CD8-positive, alpha-beta memory T cell (primary cell): ENCODE data around the gene FSTL4. TPM values are rescaled to one million over a fixed set of nuclear protein-coding genes. Genes with fewer than 3 reads are reported as not detected.
A peak's percentile ranks its signal among the peaks of the same experiment; 100 is the strongest.

Source experiments
- CTCF ChIA-PET: fragments of 350-600 bp; sonication (Branson Sonifier 250); formaldehyde crosslinking; loops from one replicate; lab custom pipeline; 2021; ENCODE audit warnings: antibody characterized with exemption; lab: Charles Lee
- POLR2A ChIA-PET: fragments of 350-600 bp; sonication (Branson Sonifier 250); formaldehyde crosslinking; loops from one replicate; lab custom pipeline; 2021; ENCODE audit warnings: antibody characterized with exemption; lab: Charles Lee
- DNase-seq, 5 donors: peaks; one replicate each; pipeline versions ENCODE4 v3.0.0 to v3.0.0-alpha.2; 2020 to 2022; ENCODE audit warnings: mixed read lengths in 1 of 5
- H3K27ac ChIP-seq: one replicate; pipeline ENCODE4 v1.7.0; 2013; ENCODE audit warnings: low read depth, mild to moderate bottlenecking, low read length, moderate library complexity
- H3K27me3 ChIP-seq: 2 replicates; pipeline ENCODE4 v1.7.0; 2013; ENCODE audit warnings: low read length, mild to moderate bottlenecking; ENCODE audit not compliant: insufficient read depth, poor library complexity, severe bottlenecking
- H3K36me3 ChIP-seq: 2 replicates; pipeline ENCODE4 v1.7.0; 2013; ENCODE audit warnings: mild to moderate bottlenecking, low read length, moderate library complexity; ENCODE audit not compliant: insufficient read depth
- H3K4me1 ChIP-seq: 2 replicates; pipeline ENCODE4 v1.7.0; 2013; ENCODE audit warnings: mild to moderate bottlenecking, low read length, moderate library complexity; ENCODE audit not compliant: insufficient read depth
- H3K4me3 ChIP-seq: 2 replicates; pipeline ENCODE4 v1.7.0; 2013; ENCODE audit warnings: mild to moderate bottlenecking, low read length
- H3K9me3 ChIP-seq: 2 replicates; pipeline ENCODE4 v1.7.0; 2013; ENCODE audit warnings: mild to moderate bottlenecking, low read length
- H3K27ac Mint-ChIP-seq, 8 donors: one replicate each; pipeline ENCODE4 v1.8.0; 2020 to 2021; ENCODE audit warnings: mixed read lengths in 8 of 8, mild to moderate bottlenecking in 6 of 8, inconsistent platforms in 3 of 8, moderate library complexity in 3 of 8
- H3K27me3 Mint-ChIP-seq, 2 donors: one replicate each; pipeline ENCODE4 v1.8.0; 2020 to 2021; ENCODE audit warnings: mixed read lengths in 2 of 2, mild to moderate bottlenecking in 1 of 2, moderate library complexity in 1 of 2
- H3K36me3 Mint-ChIP-seq, 3 donors: one replicate each; pipeline ENCODE4 v1.8.0; 2020 to 2021; ENCODE audit warnings: mixed read lengths in 3 of 3, inconsistent platforms in 1 of 3, mild to moderate bottlenecking in 1 of 3
- H3K4me1 Mint-ChIP-seq, 3 donors: one replicate each; pipeline ENCODE4 v1.8.0; 2020 to 2021; ENCODE audit warnings: mixed read lengths in 3 of 3, inconsistent platforms in 1 of 3, mild to moderate bottlenecking in 1 of 3
- H3K4me3 Mint-ChIP-seq, 7 donors: one replicate each; pipeline ENCODE4 v1.8.0; 2020 to 2021; ENCODE audit warnings: mixed read lengths in 7 of 7, mild to moderate bottlenecking in 6 of 7, moderate library complexity in 4 of 7, inconsistent platforms in 2 of 7
- H3K9me3 Mint-ChIP-seq, 5 donors: one replicate each; pipeline ENCODE4 v1.8.0; 2020 to 2022; ENCODE audit warnings: mixed read lengths in 5 of 5, mild to moderate bottlenecking in 3 of 5, moderate library complexity in 2 of 5, inconsistent platforms in 1 of 5
- polyA plus RNA-seq: library from polyadenylated mRNA; unstranded; fragments of 300-500 nt; fragmentation: Illumina TruSeq; gene quantifications from one replicate; pipeline ENCODE4 v1.2.3, GENCODE V29; 2021
- total RNA-seq, 2 experiments: library from RNA; stranded (reverse); gene quantifications; one replicate each; pipeline ENCODE4 v1.2.3, GENCODE V29; 2021

The FSTL4 gene
- total and polyA plus RNA-seq, 3 experiments from 2014 or later = 0.33 TPM; not detected in 2

DNA sequence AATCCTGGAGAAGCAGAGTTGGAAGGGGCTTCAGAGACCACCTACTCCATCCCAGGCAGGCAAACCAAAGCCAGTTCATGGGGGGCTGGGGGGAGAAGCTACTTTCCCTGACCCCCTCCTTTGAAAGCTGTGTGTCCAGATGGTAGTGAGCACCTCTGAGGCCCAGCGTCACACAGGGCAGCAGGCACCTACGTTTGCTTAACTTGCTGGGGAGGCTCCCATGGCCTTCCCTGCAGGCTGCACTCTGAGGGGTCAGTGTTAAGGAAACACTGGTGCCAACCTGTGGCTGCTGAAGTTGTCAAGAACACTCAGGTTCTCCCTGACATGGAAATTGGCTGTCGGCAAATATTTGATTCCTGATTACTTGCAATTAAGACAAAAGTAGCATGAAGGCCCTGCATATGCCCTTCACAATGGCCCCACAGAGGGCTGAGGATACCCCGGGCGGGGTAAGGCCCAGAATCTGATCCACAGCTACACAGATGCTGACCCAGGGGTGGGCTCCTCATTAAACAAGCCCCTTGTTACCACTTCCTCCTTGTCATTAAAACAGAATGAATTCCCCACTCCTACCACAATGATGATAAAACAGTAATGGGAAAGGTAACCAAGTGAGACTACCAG, 208.5 kb downstream of the FSTL4 start:
- H3K4me3 ChIP-seq = no peak overlapping the region
- DNase-seq = no peak
- POLR2A ChIA-PET = no interaction called here
- no peaks in the 10 kb centered on the region for H3K9me3 ChIP-seq
- peaks cover 5 to 13% of the 10 kb centered on the region in 2 donors for H3K27me3 Mint-ChIP-seq
- H3K9me3 Mint-ChIP-seq = no peaks in the 10 kb centered on the region
- H3K27me3 ChIP-seq = no peaks in the 10 kb centered on the region
- no peak overlapping the region for H3K27ac Mint-ChIP-seq
- CTCF ChIA-PET = no interaction called here
- peaks cover 4 to 8% (median 4%) of the 10 kb centered on the region in 3 donors for H3K4me1 Mint-ChIP-seq
- peaks cover 0 to 1% (median 0%) of the 10 kb centered on the region in 3 donors for H3K36me3 Mint-ChIP-seq
- H3K4me3 Mint-ChIP-seq = no peak overlapping the region
- H3K4me1 ChIP-seq = no peaks in the 10 kb centered on the region
- H3K27ac ChIP-seq = no peak overlapping the region
- H3K36me3 ChIP-seq = no peaks in the 10 kb centered on the region

DNA sequence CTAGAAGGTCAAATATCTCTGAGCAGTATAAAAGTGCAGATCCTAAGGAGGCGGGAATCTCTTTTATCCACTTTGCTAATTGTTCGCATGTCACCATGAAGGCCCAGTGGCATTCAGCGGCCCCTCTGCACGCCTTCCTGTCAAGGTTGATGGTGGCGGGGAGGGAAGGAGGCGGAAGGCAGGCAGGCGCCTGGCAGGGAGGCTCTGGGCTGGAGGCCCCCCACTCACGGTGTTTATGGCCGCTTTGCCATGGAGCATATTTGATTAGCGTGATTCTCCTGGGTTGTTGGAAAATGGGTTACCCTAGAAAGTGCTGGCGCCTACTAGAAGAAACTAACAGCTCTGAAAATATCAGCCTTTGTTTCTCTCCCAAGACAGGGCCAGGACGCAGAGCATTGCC, 209.6 kb downstream of the FSTL4 start:
- no peaks in the 10 kb centered on the region for H3K36me3 ChIP-seq
- H3K9me3 ChIP-seq = no peaks in the 10 kb centered on the region
- ChIA-PET CTCF (no interaction called here), POLR2A (no interaction called here)
- H3K4me1 ChIP-seq = no peaks in the 10 kb centered on the region
- Mint-ChIP-seq H3K9me3 (no peaks in the 10 kb centered on the region), H3K4me1 (peaks cover 9 to 17% (median 9%) of the 10 kb centered on the region in 3 donors), H3K27ac (no peak overlapping the region), H3K27me3 (peaks cover 2 to 9% of the 10 kb centered on the region in 2 donors), H3K36me3 (peaks cover 0 to 1% (median 0%) of the 10 kb centered on the region in 3 donors), H3K4me3 (no peak overlapping the region)
- no peak overlapping the region for H3K4me3 ChIP-seq
- H3K27ac ChIP-seq = no peak overlapping the region
- H3K27me3 ChIP-seq = no peaks in the 10 kb centered on the region
- DNase-seq = no peak

DNA sequence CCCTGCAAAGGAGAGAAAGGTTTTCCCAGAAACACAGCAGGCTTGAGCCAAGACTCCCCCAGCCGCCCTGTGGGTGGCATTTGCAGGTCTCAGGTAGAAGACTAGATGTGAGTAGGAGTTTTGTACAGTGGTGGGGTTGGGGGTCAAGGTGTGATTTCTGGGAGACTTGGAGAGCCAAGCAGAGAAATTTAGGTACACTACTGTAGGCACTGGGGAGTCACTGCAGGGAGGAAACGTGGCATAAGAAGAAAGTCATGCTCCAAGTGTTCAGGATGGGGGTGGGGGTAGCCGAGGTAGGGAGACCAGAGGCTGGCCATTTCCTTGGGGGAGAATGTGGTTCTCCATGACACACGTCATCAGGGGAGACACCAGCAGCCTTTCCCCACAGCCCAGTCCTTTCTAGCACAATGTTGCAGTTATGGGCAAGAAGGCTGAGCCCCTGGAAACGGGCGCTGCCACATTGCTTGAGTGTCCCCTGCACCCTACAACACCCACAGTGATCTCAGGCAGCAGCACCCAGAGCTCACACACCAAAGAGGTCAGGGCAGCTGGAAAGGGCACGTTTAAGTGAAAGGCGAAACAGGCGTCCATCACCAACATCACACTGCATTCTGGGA, 210.5 kb downstream of the FSTL4 start:
- peaks cover 0 to 1% (median 0%) of the 10 kb centered on the region in 3 donors for H3K36me3 Mint-ChIP-seq
- H3K9me3 ChIP-seq = no peaks in the 10 kb centered on the region
- no peak for DNase-seq
- CTCF ChIA-PET = no interaction called here
- H3K27me3 ChIP-seq = no peaks in the 10 kb centered on the region
- H3K4me1 ChIP-seq = peaks cover 6% of the 10 kb centered on the region
- POLR2A ChIA-PET = no interaction called here
- no peaks in the 10 kb centered on the region for H3K9me3 Mint-ChIP-seq
- no peak overlapping the region for H3K4me3 ChIP-seq
- no peaks in the 10 kb centered on the region for H3K36me3 ChIP-seq
- H3K27ac ChIP-seq = no peak overlapping the region
- H3K4me1 Mint-ChIP-seq = peaks cover 9 to 18% (median 11%) of the 10 kb centered on the region in 3 donors
- H3K4me3 Mint-ChIP-seq = no peak overlapping the region
- H3K27ac Mint-ChIP-seq = no peak overlapping the region
- H3K27me3 Mint-ChIP-seq = peaks cover 1 to 8% of the 10 kb centered on the region in 2 donors

DNA sequence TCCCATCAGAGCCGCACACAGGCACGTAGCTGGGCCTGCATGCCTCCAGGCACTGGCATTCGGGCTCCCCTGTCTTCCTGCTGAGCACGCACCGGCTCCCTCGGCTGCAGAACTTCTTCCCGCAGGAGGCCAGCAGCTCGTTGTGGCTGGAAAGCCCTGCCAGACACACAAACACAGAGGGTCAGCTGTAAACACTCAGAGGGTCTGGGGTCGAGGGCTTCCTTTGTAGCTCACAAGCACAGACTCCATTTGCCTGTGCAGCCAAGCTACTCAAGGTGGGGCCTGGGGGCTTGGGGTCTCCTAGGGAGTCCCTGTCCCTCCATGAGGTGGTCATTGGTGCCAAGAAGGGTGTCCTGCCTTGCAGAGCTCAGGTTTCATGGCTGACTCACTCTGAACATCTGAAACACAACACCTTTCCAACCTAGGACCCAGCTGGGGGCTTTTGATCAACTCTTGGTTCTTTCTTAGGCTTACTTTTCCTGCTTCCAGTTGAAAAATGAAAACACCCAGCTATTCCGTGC, 211.4 kb downstream of the FSTL4 start:
- peaks cover 11% of the 10 kb centered on the region for H3K4me1 ChIP-seq
- Mint-ChIP-seq H3K9me3 (no peaks in the 10 kb centered on the region), H3K36me3 (peaks cover 0 to 1% (median 0%) of the 10 kb centered on the region in 3 donors), H3K27ac (no peak overlapping the region), H3K4me3 (no peak overlapping the region), H3K27me3 (peaks cover 1 to 8% of the 10 kb centered on the region in 2 donors), H3K4me1 (peaks cover 13 to 24% (median 14%) of the 10 kb centered on the region in 3 donors)
- H3K27me3 ChIP-seq = no peaks in the 10 kb centered on the region
- DNase-seq = no peak
- no peaks in the 10 kb centered on the region for H3K36me3 ChIP-seq
- no peak overlapping the region for H3K27ac ChIP-seq
- ChIA-PET CTCF (no interaction called here), POLR2A (no interaction called here)
- H3K9me3 ChIP-seq = no peaks in the 10 kb centered on the region
- no peak overlapping the region for H3K4me3 ChIP-seq

DNA sequence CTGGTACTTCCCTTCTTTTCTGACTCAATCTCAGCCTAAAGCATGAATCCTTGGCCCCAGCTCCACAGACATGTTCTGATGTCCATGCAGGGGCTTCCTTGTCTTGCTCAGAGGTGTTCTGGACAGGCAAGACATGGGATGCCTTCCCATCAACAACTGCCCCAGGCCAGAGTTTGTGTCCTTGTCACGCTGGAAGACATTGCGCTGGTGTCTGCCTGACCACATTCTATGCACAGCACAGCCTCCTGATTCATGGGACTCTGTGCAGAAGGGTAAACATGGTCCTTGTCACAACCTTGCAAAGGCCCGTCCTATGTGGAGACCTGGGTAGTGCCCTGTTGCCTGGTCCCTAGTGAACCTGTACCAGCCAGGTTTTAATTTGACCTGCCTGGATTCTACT, 212.2 kb downstream of the FSTL4 start:
- Mint-ChIP-seq H3K27ac (no peak overlapping the region), H3K27me3 (peaks cover 1 to 8% of the 10 kb centered on the region in 2 donors), H3K4me1 (peaks cover 13 to 24% (median 14%) of the 10 kb centered on the region in 3 donors), H3K4me3 (peak overlapping the region in 1 of 7 donors; percentile 43), H3K9me3 (no peaks in the 10 kb centered on the region), H3K36me3 (peaks cover 0 to 1% (median 0%) of the 10 kb centered on the region in 3 donors)
- Histone ChIP-seq H3K27me3 (no peaks in the 10 kb centered on the region), H3K4me1 (peaks cover 11% of the 10 kb centered on the region), H3K36me3 (no peaks in the 10 kb centered on the region), H3K27ac (no peak overlapping the region), H3K4me3 (no peak overlapping the region), H3K9me3 (no peaks in the 10 kb centered on the region)
- DNase-seq = no peak
- ChIA-PET POLR2A (no interaction called here), CTCF (no interaction called here)

DNA sequence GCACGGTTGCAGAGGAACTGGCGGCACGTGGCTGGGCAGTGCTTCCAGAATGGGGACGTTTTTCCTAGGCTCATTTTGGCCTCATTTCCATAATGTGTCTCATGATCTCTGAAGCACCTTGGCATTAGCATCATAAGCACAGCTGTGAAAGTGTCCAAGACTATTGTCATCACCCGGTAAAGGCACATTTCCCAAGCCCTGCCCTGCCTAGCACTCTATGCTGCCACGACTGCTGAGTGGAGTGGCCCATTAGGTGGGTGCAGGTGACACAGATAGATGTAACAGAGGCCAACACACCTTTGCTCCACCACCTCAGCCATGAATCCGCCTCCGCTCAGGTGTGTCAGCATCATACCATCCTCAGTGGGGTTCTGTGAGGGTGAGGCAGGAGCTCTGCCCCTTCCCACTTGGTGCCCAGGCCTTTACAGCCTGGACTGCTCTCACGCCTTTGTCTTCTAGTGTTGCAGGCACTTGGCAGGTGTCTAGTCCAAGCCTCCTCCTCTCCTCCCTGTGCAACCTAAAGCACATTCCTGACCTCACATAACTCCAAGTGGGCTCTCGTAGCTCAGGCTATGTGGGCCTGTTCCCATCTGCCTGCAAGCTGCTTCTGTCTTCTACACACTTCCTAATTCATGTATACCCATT, 213.0 kb downstream of the FSTL4 start:
- Histone ChIP-seq H3K27me3 (no peaks in the 10 kb centered on the region), H3K27ac (no peak overlapping the region), H3K4me1 (peaks cover 11% of the 10 kb centered on the region), H3K4me3 (no peak overlapping the region), H3K36me3 (no peaks in the 10 kb centered on the region), H3K9me3 (no peaks in the 10 kb centered on the region)
- Mint-ChIP-seq H3K4me1 (peaks cover 13 to 24% (median 14%) of the 10 kb centered on the region in 3 donors), H3K9me3 (no peaks in the 10 kb centered on the region), H3K4me3 (peak overlapping the region in 1 of 7 donors; percentile 36), H3K27ac (no peak overlapping the region), H3K27me3 (peaks cover 1 to 8% of the 10 kb centered on the region in 2 donors), H3K36me3 (no peaks in the 10 kb centered on the region)
- POLR2A ChIA-PET = no interaction called here
- no peak for DNase-seq
- CTCF ChIA-PET = interaction anchor here (0.9 kb wide), 1 partner anchor 24 kb away, joined by 3 read pairs; no protein-coding TSS in a partner anchor

DNA sequence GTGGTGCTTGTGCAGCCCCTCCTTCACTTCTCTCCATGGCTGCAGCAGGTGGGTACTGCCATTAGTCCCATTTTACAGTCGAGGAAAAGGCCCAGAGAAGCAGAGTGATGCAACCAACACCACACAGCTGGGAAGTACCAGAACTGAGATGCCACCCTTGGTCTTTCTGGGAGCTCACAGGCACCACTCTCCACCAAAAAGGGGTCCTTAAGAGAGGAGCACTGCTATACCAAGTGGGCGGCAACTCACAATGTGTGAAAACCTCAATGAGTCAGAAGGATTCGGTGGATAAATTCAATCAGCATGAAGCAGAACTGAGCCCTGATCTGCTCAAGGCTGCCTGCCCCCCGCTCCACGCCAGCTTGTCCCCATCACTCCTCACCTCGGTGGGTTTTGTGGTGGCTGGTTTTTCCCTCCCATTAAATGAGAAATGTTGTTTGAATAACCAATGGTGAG, 213.7 kb downstream of the FSTL4 start:
- Mint-ChIP-seq H3K27ac (no peak overlapping the region), H3K27me3 (peaks cover 1 to 8% of the 10 kb centered on the region in 2 donors), H3K9me3 (no peaks in the 10 kb centered on the region), H3K4me3 (peak overlapping the region in 1 of 7 donors; percentile 55), H3K4me1 (peaks cover 13 to 24% (median 14%) of the 10 kb centered on the region in 3 donors), H3K36me3 (no peaks in the 10 kb centered on the region)
- POLR2A ChIA-PET = no interaction called here
- peaks cover 11% of the 10 kb centered on the region for H3K4me1 ChIP-seq
- CTCF ChIA-PET = interaction anchor here (0.9 kb wide), 1 partner anchor 25 kb away, joined by 3 read pairs; no protein-coding TSS in a partner anchor
- DNase-seq = no peak
- no peaks in the 10 kb centered on the region for H3K9me3 ChIP-seq
- H3K36me3 ChIP-seq = no peaks in the 10 kb centered on the region
- no peak overlapping the region for H3K4me3 ChIP-seq
- H3K27ac ChIP-seq = no peak overlapping the region
- no peaks in the 10 kb centered on the region for H3K27me3 ChIP-seq
